C4-2B (cell line): ENCODE results near the gene ITGA3.

Experiments
- H3K27ac ChIP-seq: fragments of 450-650 bp; 2 replicates; pipeline ENCODE4 v1.5.1; 2017
- CTCF ChIP-seq: fragments of 450-650 bp; conservative IDR thresholded peaks from 2 replicates; pipeline ENCODE4 v1.5.1; 2017; ENCODE audit warnings: mild to moderate bottlenecking
- ZFX ChIP-seq: fragments of 450-650 bp; IDR thresholded peaks from 2 replicates; pipeline ENCODE4 v1.6.1; 2017

ITGA3 gene

GRCh38 chr17:50122945-50123344 lies 67.0 kb downstream of the ITGA3 start:
- TF ChIP-seq CTCF (no peak), ZFX (no peak)
- peak overlapping the region; percentile 64 for H3K27ac ChIP-seq

- peak overlapping the region; percentile 14; the same call in 1 of the 2 replicates for H3K27ac ChIP-seq
Observed at GRCh38 chr17:50123649-50124349, 67.9 kb downstream of the ITGA3 start.

GRCh38 chr17:50125420-50125997 lies 69.6 kb downstream of the ITGA3 start:
- TF ChIP-seq ZFX (no peak), CTCF (no peak)
- no peak overlapping the region for H3K27ac ChIP-seq

More at GRCh38 chr17:50123649-50124349, 67.9 kb downstream of the ITGA3 start:
- TF ChIP-seq CTCF = no peak
- no peak for TF ChIP-seq ZFX

DNA sequence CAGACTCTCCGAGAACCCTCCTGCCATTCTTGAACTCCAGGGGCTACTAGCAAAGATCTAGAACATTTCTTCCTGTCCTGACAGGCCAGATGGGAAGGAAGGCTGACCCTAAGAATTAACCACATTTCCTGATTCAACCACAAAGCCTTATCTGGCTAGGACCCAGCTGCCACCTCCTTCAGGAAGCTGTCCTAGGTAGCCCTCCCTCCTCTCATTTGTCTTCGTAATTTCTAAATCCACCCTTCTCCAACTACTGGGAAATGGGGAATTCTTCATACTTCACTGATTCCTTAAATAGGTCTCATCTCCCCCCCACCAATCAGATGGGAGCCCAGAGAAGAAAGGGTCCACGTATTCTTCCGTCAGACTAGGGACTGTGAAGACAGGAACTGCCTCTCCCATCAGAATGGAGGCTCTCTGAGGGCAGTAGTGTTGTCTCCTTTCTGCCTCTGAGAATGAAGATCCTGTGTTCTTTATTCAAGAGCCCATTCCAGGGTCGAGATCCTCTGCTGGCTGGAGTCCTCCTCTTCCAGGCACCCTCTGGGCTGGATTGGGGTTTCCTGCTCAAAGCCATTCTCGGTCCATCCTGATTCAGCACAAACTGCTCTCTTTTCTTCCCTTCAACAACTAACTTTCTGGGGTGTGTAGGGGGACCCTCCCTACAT lies 71.9 kb downstream of the ITGA3 start:
- no peak for TF ChIP-seq CTCF
- TF ChIP-seq ZFX = no peak
- H3K27ac ChIP-seq = no peak overlapping the region

- TF ChIP-seq ZFX (no peak), CTCF (no peak)
- no peak overlapping the region for H3K27ac ChIP-seq
Observed at GRCh38 chr17:50128441-50129352, 72.8 kb downstream of the ITGA3 start.

DNA sequence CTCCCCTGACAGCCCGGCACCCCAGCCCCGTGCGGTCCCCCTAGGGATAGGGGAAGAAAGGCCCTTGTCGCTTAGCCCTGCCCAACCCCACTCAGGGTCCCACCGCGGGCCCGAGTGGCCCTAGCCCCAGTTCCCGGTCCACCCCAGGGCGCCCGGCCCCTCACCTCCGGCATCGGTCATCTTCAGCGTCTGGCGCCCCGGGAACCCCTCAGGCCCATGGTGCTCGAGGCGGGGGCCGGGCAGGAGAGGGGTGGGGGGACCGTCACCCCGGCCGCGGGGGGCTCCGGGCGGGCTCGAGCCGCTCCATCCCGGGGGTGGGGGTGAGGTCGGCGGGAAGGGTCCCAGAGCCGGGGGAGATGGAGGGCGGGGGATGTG lies 73.4 kb downstream of the ITGA3 start:
- no peak overlapping the region for H3K27ac ChIP-seq
- no peak for TF ChIP-seq CTCF
- no peak for TF ChIP-seq ZFX
